Measurements from ENCODE around the gene C2orf81. TPM values are rescaled to one million over a fixed set of nuclear protein-coding genes. Genes with fewer than 3 reads are reported as not detected.
"Not testable (repeated sequence)": the region's sequence is repeated elsewhere in the genome, so short reads cannot be mapped to it uniquely, and the experiment has no call there.

The C2orf81 gene
- 1.4 TPM in 2 replicates for total RNA-seq (2014; rRNA removed; shearing (Covaris generic))

DNA sequence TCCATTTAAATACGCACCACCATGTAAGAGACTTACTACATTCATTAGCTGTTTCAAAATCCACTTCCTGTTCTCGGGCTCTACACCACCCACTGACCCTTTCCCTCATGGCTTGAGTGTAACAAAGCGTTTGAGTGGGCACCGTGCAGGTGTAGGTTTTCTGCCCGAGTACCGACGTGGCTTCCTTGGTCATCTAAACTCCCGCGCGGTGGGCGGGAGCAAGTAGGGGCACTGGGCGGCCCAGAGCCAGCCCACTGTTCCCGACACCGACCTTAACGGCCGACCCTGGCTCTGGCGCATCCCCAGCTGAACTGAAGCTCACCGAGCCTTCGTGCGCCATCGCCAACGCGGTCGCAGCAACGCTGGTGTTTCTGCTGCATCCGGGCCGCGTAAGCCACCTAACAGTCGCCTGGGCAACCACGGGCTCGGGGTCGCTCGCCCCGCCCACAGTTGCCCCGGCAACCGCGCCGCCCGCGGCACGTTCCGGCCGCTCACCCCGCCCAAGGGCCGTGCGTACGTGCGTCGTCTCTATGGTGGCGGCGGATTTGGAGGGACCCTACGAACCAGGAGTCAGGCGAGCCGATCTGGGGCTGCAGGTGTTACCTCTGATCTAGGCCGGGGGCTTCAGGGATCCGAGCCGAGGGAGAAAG is at the start of gene C2orf81, which contains the start of gene WDR54:
C2orf81 (minus strand) TSS at position 399 of the 650 bp plus-strand sequence; CDS start at position 340, 59 bp downstream.
WDR54 (plus strand) TSS at position 510 of the 650 bp plus-strand sequence. CDS start 424 bp downstream, outside the sequence.
- DNase-seq (ENCODE audit: low read depth) = peak; percentile 95

DNA sequence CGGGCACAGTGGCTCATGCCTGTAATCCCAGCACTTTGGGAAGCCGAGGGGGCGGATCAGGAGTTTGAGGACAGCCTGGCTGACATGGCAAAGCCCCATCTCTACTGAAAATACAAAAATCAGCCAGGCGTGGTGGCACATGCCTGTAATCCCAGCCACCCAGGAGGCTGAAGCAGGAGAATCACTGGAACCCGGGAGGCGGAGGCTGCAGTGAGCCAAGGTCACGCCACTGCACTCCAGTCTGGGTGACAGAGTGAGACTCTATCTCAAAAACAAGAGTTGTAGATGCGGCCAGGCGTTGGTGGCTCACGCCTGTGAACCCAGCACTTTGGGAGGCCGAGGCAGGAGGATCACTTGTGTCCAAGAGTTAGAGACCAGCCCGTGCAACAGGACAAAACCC is 49.3 kb upstream of the C2orf81 start:
- not testable (repeated sequence) for DNase-seq (ENCODE audit: low read depth)

DNA sequence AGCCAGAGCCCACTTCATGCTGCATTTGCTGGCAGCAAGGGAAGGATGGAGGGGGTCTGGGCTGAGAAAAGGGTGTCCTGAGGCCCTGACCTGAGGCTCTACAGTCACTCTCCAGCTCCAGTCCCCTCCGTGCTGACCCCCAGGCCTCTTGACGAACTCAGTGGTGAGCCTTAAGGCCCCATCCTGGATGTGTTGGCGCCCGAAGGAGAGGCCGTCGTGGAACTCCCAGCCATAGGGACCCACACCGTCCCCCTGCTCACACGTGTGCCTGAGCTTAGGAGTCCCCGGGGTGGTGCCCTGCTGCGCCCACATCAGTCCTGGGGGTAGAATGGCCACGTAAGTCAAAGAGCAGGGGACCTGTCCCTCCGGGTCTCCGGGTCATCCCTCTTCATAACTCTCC is 43.0 kb upstream of the C2orf81 start:
- no peak for DNase-seq (ENCODE audit: low read depth)

DNA sequence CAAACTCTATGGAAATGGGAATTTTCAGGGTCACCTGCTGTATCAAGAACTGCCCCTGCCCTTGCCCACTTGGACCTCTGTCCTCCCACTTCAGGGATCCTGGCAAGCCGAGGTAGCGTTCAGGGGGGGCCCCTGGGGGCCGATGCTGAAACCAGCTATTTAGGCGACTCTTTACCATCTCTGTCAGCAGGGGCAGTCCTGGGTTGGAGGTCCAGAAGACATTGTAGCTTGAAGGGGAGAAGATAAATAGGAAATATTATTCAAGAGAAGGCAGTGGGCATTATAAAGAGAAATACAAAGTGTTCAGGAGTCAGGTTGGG is 41.3 kb upstream of the C2orf81 start:
- DNase-seq (ENCODE audit: low read depth) = no peak

DNA sequence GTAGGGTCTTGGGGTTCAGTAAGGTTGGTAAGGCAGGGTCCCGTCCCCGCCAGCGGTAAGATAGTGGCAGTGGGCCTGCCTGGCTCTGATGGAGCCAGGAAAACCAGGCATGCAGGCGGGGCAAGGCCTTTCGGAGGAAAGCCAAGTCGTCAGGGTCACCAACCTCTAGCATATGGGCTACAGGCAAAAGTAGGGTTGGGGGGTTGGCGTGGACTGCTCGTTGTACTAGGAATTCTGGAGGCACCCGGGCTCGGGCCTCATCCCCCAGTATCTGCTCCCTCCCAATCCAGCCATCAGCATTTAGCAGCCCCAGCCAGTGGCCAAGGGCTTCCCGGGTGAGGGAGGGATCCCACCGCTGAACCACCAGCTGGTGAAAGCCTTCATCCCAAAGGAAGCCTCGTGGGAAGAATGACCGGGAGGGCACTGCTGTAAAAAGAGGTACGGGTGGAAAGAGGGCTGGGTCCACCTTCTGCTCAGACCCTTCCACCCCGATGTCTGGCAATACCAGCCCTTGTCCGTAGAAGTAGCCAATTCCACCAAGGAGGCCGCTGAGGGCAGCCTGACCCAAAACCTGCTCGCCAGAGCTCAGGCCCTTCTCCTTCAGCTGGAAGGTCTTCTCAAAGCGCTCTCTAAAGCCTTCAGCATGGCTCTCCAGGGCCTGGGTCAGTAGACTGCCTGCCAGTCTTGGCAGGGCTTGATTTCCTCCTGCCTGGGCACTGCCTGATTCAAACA is 40.8 kb upstream of the C2orf81 start:
- no peak for DNase-seq (ENCODE audit: low read depth)

DNA sequence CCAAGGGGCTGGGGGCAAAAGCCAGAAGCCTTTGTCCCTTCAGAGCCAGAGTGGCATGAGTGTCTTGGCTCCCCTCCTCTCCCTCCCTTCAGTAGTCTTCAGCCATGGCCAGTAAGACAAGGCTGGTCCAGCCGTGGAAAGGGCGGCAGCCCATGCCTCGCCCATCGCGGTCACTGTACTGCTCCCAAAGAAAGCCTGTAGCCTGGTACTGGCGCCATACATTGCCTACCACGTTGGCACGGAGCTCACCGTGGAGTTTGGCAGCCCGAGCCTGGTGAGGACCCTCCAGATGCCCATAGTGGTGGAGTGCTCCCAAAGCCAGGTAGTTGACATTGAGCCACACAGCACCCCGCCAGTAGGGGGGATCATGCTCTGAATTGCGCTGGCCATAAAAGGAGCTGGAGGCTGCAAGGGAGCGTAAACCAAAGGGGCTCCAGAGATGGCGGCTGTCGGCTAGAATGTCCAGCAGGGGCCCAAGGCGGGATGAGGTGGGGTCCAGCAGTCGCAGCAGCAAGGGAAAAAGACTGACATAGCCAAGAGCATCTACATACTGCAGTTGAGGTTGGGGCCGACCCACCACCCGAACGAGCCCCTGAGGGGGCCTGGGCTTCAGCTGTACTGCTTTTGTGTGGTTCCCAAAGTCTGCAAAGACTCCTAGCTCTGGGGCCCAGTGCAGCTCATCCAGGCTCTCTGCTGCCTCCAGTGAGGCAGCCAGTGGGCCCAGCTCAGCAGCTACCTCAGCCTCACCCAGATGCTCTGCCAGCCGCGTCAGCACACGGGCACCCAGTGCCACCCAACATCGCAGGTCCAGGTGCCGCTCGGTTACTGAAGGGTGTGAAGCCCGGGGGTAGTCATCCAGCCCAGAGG is 40.0 kb upstream of the C2orf81 start:
- no peak for DNase-seq (ENCODE audit: low read depth)

DNA sequence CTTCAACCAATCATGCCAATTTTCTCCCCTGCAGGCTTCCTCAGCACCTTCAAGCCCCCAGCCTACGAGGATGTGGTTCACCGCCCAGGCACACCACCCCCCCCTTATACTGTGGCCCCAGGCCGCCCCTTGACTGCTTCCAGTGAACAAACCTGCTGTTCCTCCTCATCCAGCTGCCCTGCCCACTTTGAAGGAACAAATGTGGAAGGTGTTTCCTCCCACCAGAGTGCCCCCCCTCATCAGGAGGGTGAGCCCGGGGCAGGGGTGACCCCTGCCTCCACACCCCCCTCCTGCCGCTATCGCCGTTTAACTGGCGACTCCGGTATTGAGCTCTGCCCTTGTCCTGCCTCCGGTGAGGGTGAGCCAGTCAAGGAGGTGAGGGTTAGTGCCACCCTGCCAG is 38.8 kb upstream of the C2orf81 start:
- DNase-seq (ENCODE audit: low read depth) = not testable (repeated sequence)

DNA sequence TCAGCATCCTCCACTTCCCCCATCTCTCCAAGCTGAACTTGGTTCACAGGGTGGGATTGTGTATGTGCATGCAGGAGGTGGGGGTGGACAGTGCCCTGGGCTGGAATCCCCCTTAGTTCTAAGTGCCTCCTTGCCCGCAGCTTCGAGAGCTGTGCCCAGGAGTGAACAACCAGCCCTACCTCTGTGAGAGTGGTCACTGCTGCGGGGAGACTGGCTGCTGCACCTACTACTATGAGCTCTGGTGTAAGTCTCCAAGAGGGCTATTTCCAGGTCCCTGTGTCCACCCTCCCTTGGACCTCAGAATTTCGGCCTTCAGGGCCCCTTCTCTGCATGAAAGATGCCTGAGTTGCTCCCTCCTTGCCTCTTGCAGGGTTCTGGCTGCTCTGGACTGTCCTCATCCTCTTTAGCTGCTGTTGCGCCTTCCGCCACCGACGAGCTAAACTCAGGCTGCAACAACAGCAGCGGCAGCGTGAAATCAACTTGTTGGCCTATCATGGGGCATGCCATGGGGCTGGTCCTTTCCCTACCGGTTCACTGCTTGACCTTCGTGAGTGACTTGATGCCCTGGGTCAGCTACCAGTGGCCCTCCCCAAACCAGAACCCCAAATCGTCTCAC is 38.2 kb upstream of the C2orf81 start:
- DNase-seq (ENCODE audit: low read depth) = not testable (repeated sequence)

DNA sequence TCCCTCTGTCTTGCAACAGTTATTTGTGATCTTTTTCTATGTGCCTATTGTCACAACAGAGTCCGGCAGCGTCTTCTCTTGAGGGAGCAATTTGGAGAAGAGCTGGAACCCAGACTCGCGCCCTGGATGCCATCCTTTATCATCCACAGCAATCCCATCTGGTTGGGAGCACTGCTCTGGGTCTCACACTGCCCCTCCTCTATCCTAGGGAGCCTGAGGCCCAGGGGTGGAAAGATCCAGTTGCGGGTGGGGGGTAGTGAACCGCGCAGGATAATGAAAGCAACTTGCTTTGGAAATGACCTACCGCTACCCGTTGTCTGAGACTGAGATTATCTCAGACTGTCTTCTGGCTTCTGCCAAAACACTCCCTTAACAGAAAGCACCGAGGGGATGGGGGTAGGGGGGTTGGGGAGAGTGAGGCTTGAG is 37.5 kb upstream of the C2orf81 start:
- DNase-seq (ENCODE audit: low read depth) = no peak

DNA sequence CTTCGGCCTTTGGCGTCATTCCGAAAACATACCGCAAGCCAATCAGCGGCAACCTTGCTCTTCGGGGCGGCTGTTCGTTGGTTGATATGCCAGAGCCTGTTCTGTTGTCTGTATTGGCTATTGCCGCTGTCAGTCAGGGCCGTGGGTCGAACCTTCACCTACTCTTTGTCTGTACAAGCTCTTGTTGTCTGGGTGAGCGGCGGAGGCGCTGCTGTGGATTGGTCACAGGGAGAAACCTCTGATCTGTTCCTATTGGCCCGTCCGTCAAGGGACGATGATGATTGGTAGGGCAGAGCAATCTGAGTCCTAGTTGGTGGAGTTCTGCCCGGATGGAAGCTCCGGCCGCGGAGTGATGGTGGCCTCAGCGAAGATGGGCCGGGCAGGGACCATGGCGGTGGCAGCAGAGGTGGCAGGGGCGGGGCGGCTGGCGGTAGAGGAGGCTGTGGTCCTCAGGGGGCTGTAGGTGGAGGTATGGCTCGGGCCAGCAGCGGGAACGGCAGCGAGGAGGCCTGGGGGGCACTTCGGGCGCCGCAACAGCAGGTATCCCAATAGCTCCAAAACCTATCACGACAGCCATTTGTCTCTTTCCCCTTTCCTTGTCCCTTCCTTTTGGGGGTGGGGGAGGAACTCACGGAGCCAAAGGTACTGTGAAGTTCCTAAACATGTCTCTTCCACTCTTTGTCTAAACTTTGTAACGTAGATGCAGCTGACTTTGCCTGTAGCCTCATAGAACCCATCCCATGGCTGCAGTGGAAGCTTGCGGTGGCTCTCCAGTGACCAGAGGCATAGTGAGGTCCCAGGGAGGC is 36.9 kb upstream of the C2orf81 start, which contains the start of gene WBP1:
WBP1 (plus strand) TSS at position 307 of the 806 bp plus-strand sequence; CDS start at position 472, 165 bp downstream.
- peak; percentile 100 for DNase-seq (ENCODE audit: low read depth)

DNA sequence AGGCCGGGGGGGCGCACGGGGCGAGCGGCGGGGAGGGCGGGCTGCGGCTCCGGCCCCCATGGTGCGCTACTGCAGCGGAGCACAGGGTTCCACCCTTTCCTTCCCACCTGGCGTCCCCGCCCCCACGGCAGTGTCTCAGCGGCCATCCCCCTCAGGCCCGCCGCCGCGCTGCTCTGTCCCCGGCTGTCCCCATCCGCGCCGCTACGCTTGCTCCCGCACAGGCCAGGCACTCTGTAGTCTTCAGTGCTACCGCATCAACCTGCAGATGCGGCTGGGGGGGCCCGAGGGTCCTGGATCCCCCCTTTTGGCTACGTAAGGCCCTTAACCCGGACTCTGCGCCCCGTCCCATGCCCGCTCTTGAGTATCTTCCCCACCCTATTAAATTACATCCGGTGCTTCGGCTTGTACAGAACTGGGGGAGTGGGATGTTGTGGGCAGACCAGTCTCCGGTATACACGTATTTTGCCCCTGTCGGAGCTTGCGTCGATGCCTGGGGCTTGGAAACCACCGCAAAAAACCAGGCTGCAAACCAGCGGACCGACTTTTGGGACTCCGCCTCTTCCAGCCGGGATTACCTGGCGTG is 36.2 kb upstream of the C2orf81 start:
- DNase-seq (ENCODE audit: low read depth) = peak; percentile 73

DNA sequence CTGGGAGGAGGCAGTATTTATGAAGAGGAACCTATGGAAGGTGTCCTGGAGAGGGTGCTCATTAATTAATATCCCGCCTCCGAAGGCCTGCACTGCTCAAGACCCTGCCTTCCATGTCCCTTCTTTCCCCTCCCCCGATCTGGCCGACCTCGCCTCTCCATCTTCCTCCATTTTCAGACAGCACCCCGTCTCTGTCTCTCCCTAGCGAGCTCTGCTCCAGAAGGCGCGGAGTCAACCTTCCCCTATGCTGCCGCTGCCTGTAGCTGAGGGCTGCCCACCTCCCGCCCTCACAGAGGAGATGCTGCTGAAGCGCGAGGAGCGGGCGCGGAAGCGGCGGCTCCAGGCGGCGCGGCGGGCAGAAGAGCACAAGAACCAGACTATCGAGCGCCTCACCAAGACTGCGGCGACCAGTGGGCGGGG is 35.7 kb upstream of the C2orf81 start:
- DNase-seq (ENCODE audit: low read depth) = no peak

DNA sequence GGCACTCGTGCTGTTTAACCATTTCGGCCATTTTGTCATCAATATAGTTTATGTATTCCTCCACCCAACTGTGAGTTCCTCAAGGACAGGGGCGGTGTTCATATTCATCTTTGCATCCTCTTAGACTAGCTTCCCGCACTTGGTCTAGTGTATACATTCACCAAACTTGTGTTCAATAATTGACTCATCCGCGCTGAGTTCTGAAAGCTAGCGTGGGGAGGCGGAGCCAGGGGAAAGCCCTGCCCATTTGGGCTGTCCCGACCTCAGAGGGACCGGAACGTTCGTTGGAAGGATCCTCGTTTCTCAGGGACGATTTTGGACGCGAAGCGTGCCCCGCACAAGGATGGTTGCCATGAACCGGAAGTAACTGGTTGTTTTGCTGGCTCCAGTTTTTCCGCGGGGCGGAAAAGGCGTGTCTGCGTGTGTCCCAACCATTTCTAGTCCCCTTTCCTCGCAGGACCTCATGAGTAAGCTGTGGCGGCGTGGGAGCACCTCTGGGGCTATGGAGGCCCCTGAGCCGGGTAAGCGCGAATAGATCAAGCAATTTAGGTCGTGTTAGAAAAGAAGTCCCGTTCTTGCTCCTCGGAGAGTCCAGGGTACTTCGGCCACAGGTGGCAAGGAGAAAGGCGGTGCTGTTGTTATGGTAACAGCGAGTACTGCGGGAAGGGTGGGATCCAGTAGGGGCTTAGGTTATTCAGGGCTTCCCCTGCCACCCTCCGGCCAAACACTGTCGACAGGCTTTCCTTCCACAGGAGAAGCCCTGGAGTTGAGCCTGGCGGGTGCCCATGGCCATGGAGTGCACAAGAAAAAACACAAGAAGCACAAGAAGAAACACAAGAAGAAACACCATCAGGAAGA is 33.5 kb upstream of the C2orf81 start, which contains the start of gene INO80B:
INO80B (plus strand) TSS at position 434 of the 858 bp plus-strand sequence; CDS start at position 464, 30 bp downstream.
- DNase-seq (ENCODE audit: low read depth) = peak; percentile 96

DNA sequence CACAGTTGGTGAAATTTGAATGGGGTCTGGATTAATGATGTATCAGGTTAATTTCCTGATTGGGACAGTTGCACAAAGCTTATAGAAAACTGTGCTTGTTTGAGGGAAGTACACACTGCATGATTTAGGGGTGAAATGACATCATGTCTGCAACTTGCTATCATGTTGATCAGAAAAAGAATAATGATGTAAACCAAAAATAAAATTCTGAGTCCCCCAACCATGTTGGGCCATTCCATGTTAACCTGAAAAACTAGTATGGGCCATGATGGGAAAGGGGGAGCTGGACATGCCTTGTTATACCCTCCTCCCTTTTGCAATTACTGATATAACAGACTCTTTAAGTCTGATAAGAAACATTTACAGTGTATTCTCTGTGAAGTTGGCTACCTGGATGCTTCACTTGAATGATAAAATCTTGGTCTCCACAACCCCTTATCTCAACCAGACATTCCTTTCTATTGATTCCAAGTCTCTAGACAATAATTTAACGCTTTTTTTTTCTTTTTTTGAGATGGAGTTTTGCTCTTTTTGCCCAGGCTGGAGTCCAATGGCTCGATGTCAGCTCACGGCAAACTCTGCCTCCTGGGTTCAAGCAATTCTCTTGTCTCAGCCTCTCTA is 29.3 kb upstream of the C2orf81 start:
- no peak for DNase-seq (ENCODE audit: low read depth)

DNA sequence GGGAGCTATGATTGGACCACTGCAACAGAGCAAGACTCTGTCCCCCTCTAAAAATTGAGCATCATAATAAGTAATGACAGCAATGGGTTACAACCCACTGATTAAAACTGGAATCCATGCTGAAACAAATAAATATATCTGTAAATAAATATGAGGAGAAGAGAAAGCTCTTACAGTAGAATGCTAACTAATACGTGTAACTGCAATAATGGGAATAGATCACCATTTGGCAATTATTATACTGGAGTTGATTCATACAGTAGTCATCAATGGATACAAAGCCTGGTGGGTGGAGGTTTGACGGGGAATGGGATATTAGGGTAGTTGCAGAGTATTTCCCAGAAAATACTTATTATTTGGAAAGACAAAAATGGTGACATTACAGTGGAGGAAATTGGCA is 27.4 kb upstream of the C2orf81 start:
- no peak for DNase-seq (ENCODE audit: low read depth)

DNA sequence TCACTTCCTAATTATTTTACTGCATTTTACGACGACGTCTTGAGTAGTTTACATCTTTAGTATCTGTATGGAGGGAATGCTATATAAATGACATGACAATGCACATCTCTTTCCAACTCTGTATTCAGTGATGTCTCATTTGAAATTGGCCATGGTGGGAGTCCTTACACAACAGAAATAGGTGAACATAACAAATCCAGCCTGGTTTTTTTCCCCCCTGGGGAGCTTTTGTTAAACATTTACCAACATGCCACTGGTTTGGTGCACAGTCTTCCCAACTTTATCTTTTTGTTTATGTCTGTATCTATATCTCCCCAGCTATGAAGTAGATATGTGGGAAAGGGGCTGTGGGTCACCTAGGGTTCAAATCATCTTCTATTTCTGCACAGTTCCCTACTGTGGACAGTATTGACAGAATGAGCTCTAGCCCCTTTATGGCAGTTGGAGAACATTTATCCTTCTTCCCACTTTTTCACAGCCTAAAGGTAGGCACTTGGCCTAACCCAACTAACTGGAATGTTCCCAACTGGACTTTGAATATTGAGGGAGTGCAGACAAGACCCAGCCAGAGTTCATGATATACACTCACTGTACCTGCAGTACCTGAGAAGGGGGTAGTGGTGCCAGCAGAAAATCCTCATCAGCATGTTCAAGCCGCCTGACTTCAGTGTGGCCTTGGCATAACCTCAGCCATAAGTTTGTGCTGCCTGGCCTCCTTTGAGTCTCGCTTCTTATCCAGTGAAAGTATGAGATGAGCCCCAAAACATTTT is 26.0 kb upstream of the C2orf81 start:
- DNase-seq (ENCODE audit: low read depth) = no peak

DNA sequence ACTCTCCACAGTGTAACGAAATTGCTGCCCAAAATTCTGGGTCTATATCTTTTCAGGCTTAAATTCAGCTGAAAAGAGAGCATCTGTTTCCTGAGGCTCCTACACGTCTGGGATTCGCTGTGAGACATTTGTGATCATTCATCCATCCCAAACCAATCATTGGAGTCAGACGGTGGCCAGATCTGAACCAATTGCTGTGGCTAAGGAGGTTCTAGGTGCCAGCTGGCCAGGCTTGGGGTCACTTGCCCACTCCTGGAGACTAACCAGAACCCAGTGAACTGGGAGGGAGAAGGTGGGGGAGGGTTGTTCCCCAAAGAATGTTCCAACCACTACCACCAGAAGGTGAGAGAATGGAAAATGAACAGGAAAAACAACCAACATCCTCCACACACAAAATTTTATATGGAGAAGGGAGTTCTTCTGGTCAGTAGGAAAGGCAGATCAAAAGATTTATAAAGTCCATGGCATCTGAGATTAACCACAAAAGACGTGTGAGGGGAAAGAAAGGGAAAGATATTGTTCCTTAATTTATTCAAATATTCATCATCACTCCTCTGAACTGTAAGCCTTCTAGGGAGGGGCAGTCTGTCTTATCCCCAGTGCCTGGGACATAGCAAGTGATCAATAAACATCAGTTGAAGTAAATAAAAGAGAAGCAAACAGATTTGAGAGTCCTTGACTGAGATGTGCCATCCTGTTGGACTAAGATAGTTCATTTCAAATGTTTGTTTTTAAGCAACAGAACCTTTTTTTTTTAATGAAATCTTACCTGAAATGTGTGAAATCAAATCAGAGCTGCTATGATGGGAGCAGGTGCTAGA is 23.3 kb upstream of the C2orf81 start:
- no peak for DNase-seq (ENCODE audit: low read depth)

Measured in Daoy (cell line).